ENCODE data around the gene LAIR2.

GRCh38 chr19:54525636-54526035 lies 23.0 kb downstream of the LAIR2 start:
- TF ChIP-seq CTCF (IDR thresholded peaks at IDR 0.05) (no peak), POLR2A (IDR thresholded peaks at IDR 0.05) (no peak)
